HTERT RPE-1 (cell line): Measurements from ENCODE around the gene RREB1.
"Not testable (repeated sequence)": the region's sequence is repeated elsewhere in the genome, so short reads cannot be mapped to it uniquely, and the experiment has no call there.

Experiments used
- in situ Hi-C: fragments of 300-500 bp; cut with MboI; formaldehyde crosslinking; loops from 4 replicates; pipeline ENCODE4 v1.14.3; 2020; ENCODE audit warnings: low sequenced_read_pairs

The RREB1 gene

DNA sequence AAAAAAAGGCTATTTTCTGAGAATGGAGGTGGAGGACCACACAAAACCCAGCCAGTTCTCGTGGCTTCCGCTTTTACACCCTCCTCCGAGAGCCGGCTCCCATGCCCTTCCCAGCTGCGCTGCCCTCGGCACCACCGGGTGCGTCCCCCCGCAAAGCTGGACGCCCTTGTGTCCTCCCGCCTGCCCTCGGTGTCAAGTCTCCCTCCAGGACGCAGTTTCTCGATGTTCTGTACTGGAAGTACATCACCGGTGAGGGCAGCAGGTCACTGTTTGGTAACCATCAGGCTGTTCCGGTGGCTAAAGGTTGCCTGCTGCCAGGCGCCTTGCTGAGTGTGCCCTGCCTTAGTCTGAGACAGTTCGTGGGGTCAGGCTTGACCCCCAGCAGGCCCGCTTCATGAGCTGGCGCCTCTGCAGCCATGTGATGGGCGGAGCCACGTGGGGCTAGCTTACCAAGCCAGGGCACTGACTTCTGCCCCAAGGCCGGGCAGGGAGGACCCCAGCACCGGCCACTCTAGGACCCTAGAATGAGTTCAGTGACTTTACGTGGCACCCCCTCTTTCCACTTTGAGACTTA lies 34.6 kb downstream of the RREB1 start:
- in situ Hi-C loops, result no loop called here

- in situ Hi-C loops, result no loop called here
Measured at GRCh38 chr6:7142918-7143475, 35.2 kb downstream of the RREB1 start.

DNA sequence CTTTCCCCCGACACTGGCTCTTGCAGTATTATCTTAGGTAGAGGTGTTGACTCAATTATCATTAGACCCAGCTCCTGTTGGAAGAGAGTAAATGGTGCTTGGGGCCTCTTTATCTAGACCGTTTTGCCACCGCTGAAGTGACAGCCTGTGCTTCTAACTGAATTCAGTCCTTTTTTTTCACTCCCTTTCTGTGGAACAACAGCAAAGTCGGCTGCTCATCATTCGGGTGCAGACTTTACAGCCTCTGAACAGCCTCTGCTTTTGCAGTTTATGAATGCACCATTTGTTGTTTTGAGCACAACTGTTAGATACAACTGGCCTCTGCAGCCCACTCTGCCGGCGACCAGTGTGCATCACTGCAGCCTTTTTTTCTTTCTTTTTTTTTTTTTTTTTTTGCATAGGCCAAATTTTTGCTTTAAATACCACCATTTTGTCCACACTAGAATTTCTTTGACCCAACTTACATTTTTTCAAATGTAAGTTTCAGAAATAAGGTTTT lies 35.8 kb downstream of the RREB1 start:
- in situ Hi-C loops, result no loop called here

- in situ Hi-C loops, result no loop called here
Measured at GRCh38 chr6:7144872-7145584, 37.3 kb downstream of the RREB1 start.

- in situ Hi-C loops, result no loop called here
Measured at GRCh38 chr6:7145585-7145884, 37.8 kb downstream of the RREB1 start.

DNA sequence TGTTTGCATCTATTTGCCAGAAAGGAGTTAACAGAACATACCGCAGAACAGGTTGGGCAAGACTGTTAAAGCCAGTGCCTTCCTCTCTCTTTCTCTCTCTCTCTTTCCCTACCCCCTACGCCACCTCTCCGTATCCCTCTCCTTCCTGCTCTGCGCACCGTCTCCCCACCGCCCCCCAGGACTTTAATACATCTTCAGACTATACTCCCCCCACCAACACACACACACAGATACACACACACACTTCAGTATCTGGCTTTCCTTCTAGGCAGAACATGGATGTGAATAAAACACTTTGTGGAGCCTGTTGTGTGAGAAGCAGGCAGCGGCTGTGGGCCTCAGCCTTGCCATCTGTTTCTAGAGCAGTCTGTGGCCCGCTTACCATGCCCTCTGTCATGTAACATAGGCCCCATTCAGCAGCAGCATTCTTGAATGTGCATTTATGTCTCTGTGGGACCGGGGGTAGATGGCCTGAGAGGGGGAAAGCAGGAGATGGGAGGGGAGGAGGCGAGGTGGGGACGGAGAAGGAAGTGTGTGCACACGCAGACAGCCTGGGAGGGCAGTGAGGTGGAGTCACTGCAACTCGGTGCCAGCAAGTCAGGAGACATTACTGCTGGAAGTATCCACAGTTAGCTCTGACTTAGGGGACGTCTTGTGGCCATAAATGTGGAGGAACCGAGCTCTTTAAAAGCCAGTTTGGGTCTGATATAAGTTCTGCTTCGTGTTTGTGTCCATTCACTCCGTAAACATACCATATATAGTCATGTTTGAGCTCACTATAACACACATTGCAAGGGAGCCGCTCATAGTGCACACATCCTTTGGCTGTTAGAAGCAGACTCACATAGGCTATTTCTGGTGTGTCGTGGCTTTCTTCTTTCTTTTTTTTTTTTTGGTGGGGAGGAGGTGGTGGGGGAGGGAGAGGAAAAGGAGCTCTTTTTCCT lies 38.4 kb downstream of the RREB1 start:
- in situ Hi-C loops, result no loop called here

DNA sequence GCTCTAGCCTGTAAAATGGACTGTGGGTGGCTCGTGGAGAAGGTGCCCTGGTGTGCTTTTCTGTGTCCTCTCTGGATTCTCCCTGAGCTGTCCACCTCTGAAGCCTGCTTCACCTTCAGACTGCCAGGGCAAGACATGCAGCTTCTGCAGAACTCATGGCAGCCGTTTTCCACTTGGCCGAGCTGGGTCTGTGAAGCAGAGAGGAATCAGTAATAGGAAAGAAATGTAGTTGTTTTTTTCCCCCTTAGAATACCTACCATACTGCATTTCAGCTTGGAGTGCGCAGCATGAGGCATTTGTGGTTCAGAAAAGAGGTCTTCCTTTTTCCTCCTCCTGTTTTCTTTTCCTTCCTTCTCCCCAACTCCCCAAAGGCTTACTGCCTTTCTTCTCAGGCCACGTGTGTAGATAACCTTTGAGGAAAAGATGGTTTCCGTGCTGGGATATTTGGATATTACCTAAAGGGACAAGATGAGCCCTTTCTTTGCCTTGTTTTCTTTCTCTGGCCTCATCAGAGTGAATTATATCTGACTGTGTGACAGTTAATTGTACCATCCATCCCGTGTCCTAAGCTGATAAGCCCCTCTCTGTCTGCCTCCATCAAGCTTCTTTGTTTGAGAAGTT lies 39.4 kb downstream of the RREB1 start:
- in situ Hi-C loops, result no loop called here

DNA sequence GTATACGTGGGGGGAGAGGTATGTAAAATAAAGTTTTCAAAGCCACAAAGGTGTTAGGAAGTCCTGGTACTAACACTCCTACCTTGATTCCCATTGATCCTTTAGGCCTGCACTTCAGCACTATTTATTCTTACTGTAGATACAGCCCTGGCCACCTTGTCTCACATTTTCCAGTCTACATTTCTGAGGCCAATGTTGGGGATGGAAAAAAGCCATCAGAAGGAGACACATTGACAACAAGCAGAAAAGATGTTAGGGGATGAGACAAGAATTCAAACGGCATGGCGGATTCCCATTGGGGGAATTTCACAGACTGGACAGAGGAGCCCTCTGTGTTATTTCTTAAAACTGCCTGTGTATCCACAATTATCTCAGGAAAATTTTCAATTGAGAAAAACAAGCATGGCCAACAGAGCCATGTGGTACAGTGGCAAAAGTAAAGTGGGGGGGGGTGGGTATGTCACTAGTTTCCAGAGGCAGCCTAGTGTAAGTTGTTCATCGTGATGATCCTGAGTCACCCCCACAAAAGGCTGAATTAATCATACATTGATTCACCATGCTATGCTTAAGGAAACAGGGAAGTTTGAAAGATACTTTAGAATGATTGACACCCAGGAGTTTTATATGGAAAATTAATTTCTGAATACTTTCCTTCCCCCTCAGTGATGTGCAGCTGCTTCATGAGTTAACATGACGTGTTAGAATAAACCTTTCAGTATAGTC lies 40.5 kb downstream of the RREB1 start:
- in situ Hi-C loops, result no loop called here

GRCh38 chr6:7150381-7151064 lies 42.8 kb downstream of the RREB1 start:
- in situ Hi-C loops, result no loop called here

GRCh38 chr6:7151381-7151780 lies 43.6 kb downstream of the RREB1 start:
- in situ Hi-C loops, result no loop called here

GRCh38 chr6:7152462-7152861 lies 44.7 kb downstream of the RREB1 start:
- in situ Hi-C loops, result no loop called here

GRCh38 chr6:7153789-7154188 lies 46.0 kb downstream of the RREB1 start:
- in situ Hi-C loops, result no loop called here

- in situ Hi-C loops, result no loop called here
Measured at GRCh38 chr6:7154341-7155139, 46.8 kb downstream of the RREB1 start.

- in situ Hi-C loops, result no loop called here
Measured at GRCh38 chr6:7155871-7156579, 48.3 kb downstream of the RREB1 start.

GRCh38 chr6:7156643-7157278 lies 49.0 kb downstream of the RREB1 start:
- in situ Hi-C loops, result no loop called here

GRCh38 chr6:7157307-7157706 lies 49.5 kb downstream of the RREB1 start:
- in situ Hi-C loops, result not testable (repeated sequence)

DNA sequence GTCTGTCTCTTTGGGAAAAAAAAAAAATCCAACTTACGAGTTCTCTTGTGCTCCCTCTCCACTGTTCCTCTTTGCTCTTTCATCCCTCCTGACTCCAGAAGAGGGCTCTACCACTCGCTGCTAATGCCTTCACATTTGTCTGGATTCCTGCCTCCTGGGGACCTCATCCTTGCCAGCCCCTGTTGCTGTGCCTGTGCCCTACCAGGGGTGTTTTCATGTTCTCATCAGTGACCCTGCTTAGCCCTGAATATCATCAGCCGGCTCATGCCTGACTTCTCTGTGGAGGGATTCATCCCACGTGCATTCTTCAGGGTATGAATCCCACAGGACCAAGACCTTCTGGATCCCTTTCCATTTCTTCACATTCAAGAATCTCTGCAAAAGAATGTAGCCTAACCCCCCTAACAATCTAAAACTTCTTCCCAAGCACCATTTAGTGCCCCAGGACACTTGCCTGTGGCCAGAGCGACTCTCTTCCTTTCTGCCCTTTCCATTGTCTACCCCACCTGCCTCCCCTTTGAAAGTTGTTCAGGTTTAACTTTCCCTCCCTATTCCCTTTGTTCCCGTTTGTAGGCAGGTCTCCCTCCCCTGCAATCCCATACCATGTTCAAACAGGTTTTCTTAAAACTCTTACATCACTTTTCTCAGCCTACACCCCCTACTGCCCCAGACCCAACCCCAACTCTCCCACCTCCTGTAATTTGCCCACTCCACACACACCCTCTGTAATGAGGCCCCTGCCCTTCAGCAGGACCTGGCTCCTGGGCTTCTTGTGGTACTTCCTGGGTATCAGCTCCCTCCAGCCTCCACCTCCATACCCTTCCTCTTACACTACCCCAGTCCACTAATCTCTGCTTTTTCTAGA lies 50.2 kb downstream of the RREB1 start:
- in situ Hi-C loops, result no loop called here
